ENCODE results near the gene ALDH9A1. TPM values are rescaled to one million over a fixed set of nuclear protein-coding genes. Genes with fewer than 3 reads are reported as not detected.
"Not testable (repeated sequence)": the region's sequence is repeated elsewhere in the genome, so short reads cannot be mapped to it uniquely, and the experiment has no call there.

Gene ALDH9A1
- total RNA-seq, 2 donors from 2014 or later = 23.9 to 31.6 TPM

GRCh38 chr1:165699577-165699976, 1.2 kb upstream of the ALDH9A1 start:
- DNase-seq (ENCODE audit: low spot score in 2 of 2) (no peak), ATAC-seq (no peak)
- H3K27ac Mint-ChIP-seq = peak overlapping the region in 1 of 2 donors; percentile 100
- no peaks in the 10 kb centered on the region for H3K9me3 Mint-ChIP-seq
- peaks cover 5 to 7% of the 10 kb centered on the region in 2 donors for H3K36me3 Mint-ChIP-seq

- ATAC-seq (no peak), DNase-seq (ENCODE audit: low spot score in 2 of 2) (no peak)
- Mint-ChIP-seq H3K27ac (peak overlapping the region; percentile 89 to 100), H3K9me3 (no peaks in the 10 kb centered on the region), H3K36me3 (peaks cover 7 to 8% of the 10 kb centered on the region in 2 donors)
Measured at GRCh38 chr1:165698761-165699052, 345 bp upstream of the ALDH9A1 start.

- peaks cover 13 to 15% of the 10 kb centered on the region in 2 donors for H3K36me3 Mint-ChIP-seq
- H3K9me3 Mint-ChIP-seq = no peaks in the 10 kb centered on the region
- ATAC-seq (no peak), DNase-seq (ENCODE audit: low spot score in 2 of 2) (no peak)
- peak overlapping the region; percentile 97 to 100 for H3K27ac Mint-ChIP-seq
Measured at GRCh38 chr1:165697491-165697880, 876 bp downstream of the ALDH9A1 start.

GRCh38 chr1:165696625-165697100, 1.7 kb downstream of the ALDH9A1 start:
- Mint-ChIP-seq H3K36me3 (peaks cover 13 to 23% of the 10 kb centered on the region in 2 donors), H3K9me3 (no peaks in the 10 kb centered on the region), H3K27ac (peak overlapping the region in 1 of 2 donors; percentile 100)
- ATAC-seq = no peak
- DNase-seq (ENCODE audit: low spot score in 2 of 2) = no peak

GRCh38 chr1:165695031-165695430, 3.3 kb downstream of the ALDH9A1 start:
- no peak for ATAC-seq

GRCh38 chr1:165688046-165688445, 10.3 kb downstream of the ALDH9A1 start:
- Mint-ChIP-seq H3K36me3 (peaks cover 7 to 37% of the 10 kb centered on the region in 2 donors), H3K27ac (no peak overlapping the region), H3K9me3 (peaks cover 0 to 6% of the 10 kb centered on the region in 2 donors)
- DNase-seq (ENCODE audit: low spot score in 2 of 2) (no peak), ATAC-seq (no peak)

More at GRCh38 chr1:165695031-165695430, 3.3 kb downstream of the ALDH9A1 start:
- H3K27ac Mint-ChIP-seq = no peak overlapping the region
- no peaks in the 10 kb centered on the region for H3K9me3 Mint-ChIP-seq
- DNase-seq (ENCODE audit: low spot score in 2 of 2) = no peak
- H3K36me3 Mint-ChIP-seq = peaks cover 13 to 23% of the 10 kb centered on the region in 2 donors

- Mint-ChIP-seq H3K27ac (peak overlapping the region; percentile 3 to 41), H3K36me3 (peaks cover 17 to 40% of the 10 kb centered on the region in 2 donors), H3K9me3 (peaks cover 0 to 11% of the 10 kb centered on the region in 2 donors)
- ATAC-seq = no peak
- no peak for DNase-seq (ENCODE audit: low spot score in 2 of 2)
Measured at GRCh38 chr1:165686971-165687433, 11.4 kb downstream of the ALDH9A1 start.

GRCh38 chr1:165686121-165686970, 12.0 kb downstream of the ALDH9A1 start:
- no peak for ATAC-seq
- Mint-ChIP-seq H3K36me3 (peaks cover 17 to 44% of the 10 kb centered on the region in 2 donors), H3K9me3 (peaks cover 0 to 11% of the 10 kb centered on the region in 2 donors), H3K27ac (peak overlapping the region; percentile 3 to 41)
- DNase-seq (ENCODE audit: low spot score in 2 of 2) = no peak

GRCh38 chr1:165683848-165684485, 14.4 kb downstream of the ALDH9A1 start:
- H3K27ac Mint-ChIP-seq = peak overlapping the region; percentile 19 to 57
- peaks cover 30 to 56% of the 10 kb centered on the region in 2 donors for H3K36me3 Mint-ChIP-seq
- ATAC-seq (no peak), DNase-seq (ENCODE audit: low spot score in 2 of 2) (no peak)
- peaks cover 0 to 11% of the 10 kb centered on the region in 2 donors for H3K9me3 Mint-ChIP-seq

- peaks cover 32 to 56% of the 10 kb centered on the region in 2 donors for H3K36me3 Mint-ChIP-seq
- not testable (repeated sequence) for ATAC-seq; DNase-seq (ENCODE audit: low spot score in 2 of 2); H3K9me3 Mint-ChIP-seq
- peak overlapping the region in 1 of 2 donors; percentile 75 for H3K27ac Mint-ChIP-seq
Measured at GRCh38 chr1:165680773-165681172, 17.6 kb downstream of the ALDH9A1 start.

GRCh38 chr1:165680303-165680702, 18.1 kb downstream of the ALDH9A1 start:
- peaks cover 32 to 51% of the 10 kb centered on the region in 2 donors for H3K36me3 Mint-ChIP-seq
- ATAC-seq (no peak), DNase-seq (ENCODE audit: low spot score in 2 of 2) (no peak)
- H3K9me3 Mint-ChIP-seq = peaks cover 0 to 4% of the 10 kb centered on the region in 2 donors
- peak overlapping the region; percentile 19 to 75 for H3K27ac Mint-ChIP-seq

- DNase-seq (ENCODE audit: low spot score in 2 of 2) = no peak
- no peak for ATAC-seq
- Mint-ChIP-seq H3K27ac (peak overlapping the region in 1 of 2 donors; percentile 63), H3K9me3 (peaks cover 0 to 4% of the 10 kb centered on the region in 2 donors), H3K36me3 (peaks cover 32 to 50% of the 10 kb centered on the region in 2 donors)
Measured at GRCh38 chr1:165679282-165680036, 18.9 kb downstream of the ALDH9A1 start.

- peak overlapping the region; percentile 1 to 63 for H3K27ac Mint-ChIP-seq
- H3K9me3 Mint-ChIP-seq = peaks cover 0 to 4% of the 10 kb centered on the region in 2 donors
- no peak for DNase-seq (ENCODE audit: low spot score in 2 of 2)
- peaks cover 32 to 50% of the 10 kb centered on the region in 2 donors for H3K36me3 Mint-ChIP-seq
- ATAC-seq = peak; percentile 33 to 64
Measured at GRCh38 chr1:165678509-165678908, 19.9 kb downstream of the ALDH9A1 start.

GRCh38 chr1:165675794-165676193, 22.6 kb downstream of the ALDH9A1 start:
- H3K9me3 Mint-ChIP-seq = no peaks in the 10 kb centered on the region
- no peak overlapping the region for H3K27ac Mint-ChIP-seq
- peaks cover 28 to 32% of the 10 kb centered on the region in 2 donors for H3K36me3 Mint-ChIP-seq
- no peak for ATAC-seq
- DNase-seq (ENCODE audit: low spot score in 2 of 2) = no peak

GRCh38 chr1:165674599-165674998, 23.8 kb downstream of the ALDH9A1 start:
- ATAC-seq = no peak
- Mint-ChIP-seq H3K27ac (no peak overlapping the region), H3K36me3 (peaks cover 21 to 31% of the 10 kb centered on the region in 2 donors), H3K9me3 (no peaks in the 10 kb centered on the region)
- DNase-seq (ENCODE audit: low spot score in 2 of 2) = no peak

- H3K36me3 Mint-ChIP-seq = peaks cover 20 to 32% of the 10 kb centered on the region in 2 donors
- no peak overlapping the region for H3K27ac Mint-ChIP-seq
- DNase-seq (ENCODE audit: low spot score in 2 of 2) = no peak
- H3K9me3 Mint-ChIP-seq = no peaks in the 10 kb centered on the region
- ATAC-seq = no peak
Measured at GRCh38 chr1:165671526-165671925, 26.8 kb downstream of the ALDH9A1 start.
